Large intestine (tissue), 3 donors: ENCODE results near the gene PHKA1. TPM values are rescaled to one million over a fixed set of nuclear protein-coding genes. Genes with fewer than 3 reads are reported as not detected.

Experiments used
- DNase-seq, 2 donors: peaks; one replicate each; pipeline versions ENCODE4 v3.0.0 to v3.0.0-alpha.2; 2013
- H3K27ac ChIP-seq: one replicate; pipeline ENCODE4 v1.5.1; 2013; ENCODE audit warnings: low read length
- H3K27me3 ChIP-seq: 2 replicates; pipeline ENCODE4 v1.6.1; 2013; ENCODE audit warnings: low read length; ENCODE audit not compliant: control insufficient read depth, insufficient read depth
- H3K36me3 ChIP-seq: 2 replicates; pipeline ENCODE4 v1.6.1; 2013; ENCODE audit warnings: low read length; ENCODE audit not compliant: control insufficient read depth, insufficient read depth
- H3K4me1 ChIP-seq: one replicate; pipeline ENCODE4 v1.6.1; 2013; ENCODE audit warnings: low read length; ENCODE audit not compliant: control insufficient read depth, insufficient read depth
- H3K4me3 ChIP-seq: one replicate; pipeline ENCODE4 v1.5.1; 2013; ENCODE audit warnings: low read length
- H3K9me3 ChIP-seq: one replicate; pipeline ENCODE4 v1.6.1; 2013; ENCODE audit warnings: mild to moderate bottlenecking, low read depth, low read length, moderate library complexity; ENCODE audit not compliant: control insufficient read depth
- WGBS: methylation state at CpG from one replicate; pipeline ENCODE4 v1.1.5; 2013; ENCODE audit warnings: low lambda C conversion rate; ENCODE audit not compliant: insufficient coverage; 5-methylcytosine and 5-hydroxymethylcytosine counted together
- polyA plus RNA-seq: library from polyadenylated mRNA; unstranded; fragments of 120-200 nt; gene quantifications from one replicate; pipeline ENCODE4 v1.2.1, GENCODE V29; 2013

PHKA1 gene
- polyA plus RNA-seq, 1 donor, result 0.67 TPM

DNA sequence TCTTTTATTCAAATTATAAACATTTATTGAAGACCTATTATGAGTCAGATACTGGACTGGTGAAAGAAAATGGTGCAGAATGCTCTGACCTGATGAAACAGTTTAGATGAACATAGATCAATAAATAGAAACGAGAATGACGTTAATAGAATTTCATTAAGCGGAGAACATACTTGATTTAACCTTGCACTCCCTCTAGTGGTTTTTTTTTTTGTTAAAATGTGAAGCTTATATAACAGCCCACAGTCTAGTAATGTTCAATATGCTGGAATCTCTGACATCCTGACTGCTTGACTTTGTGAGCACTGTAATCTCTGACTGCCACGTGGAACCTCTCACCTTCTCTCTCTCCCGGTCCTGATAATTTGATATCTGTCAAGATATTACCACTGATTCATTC, 173.8 kb downstream of the PHKA1 start:
- H3K27me3 ChIP-seq, result no peaks in the 10 kb centered on the region
- DNase-seq, result no peak
- WGBS, result 0% methylated on average over 1 of the region's 5 CpGs

DNA sequence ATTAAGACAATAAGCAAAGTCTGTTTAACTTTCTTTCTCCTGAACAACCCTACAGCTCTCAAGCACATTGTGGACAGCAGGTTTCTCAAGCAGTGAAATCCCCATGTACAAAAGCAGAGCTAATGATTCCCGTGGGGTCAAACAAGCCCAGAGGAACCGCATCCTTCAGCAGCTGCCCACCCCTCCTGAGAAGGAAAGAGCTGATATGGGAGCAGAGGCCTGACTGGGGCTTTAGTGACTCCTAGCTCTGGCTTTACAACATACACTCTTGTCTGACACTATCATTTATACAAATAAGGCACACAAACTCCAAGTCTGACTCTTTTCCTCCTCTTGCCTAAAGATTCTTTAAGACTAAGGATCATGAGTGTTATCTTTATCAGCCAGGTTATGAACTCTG, 174.3 kb downstream of the PHKA1 start:
- Histone ChIP-seq H3K36me3 (peaks cover 2% of the 10 kb centered on the region), H3K9me3 (no peaks in the 10 kb centered on the region), H3K4me1 (no peaks in the 10 kb centered on the region), H3K4me3 (no peak overlapping the region), H3K27ac (no peak overlapping the region), H3K27me3 (no peaks in the 10 kb centered on the region)
- no peak for DNase-seq
- no CpG with 5 or more reads among the region's 2 CpGs for WGBS

More for the DNA sequence above, 173.8 kb downstream of the PHKA1 start:
- H3K4me3 ChIP-seq, result no peak overlapping the region
- H3K4me1 ChIP-seq, result no peaks in the 10 kb centered on the region
- no peak overlapping the region for H3K27ac ChIP-seq
- H3K9me3 ChIP-seq, result no peaks in the 10 kb centered on the region
- H3K36me3 ChIP-seq, result peaks cover 2% of the 10 kb centered on the region

DNA sequence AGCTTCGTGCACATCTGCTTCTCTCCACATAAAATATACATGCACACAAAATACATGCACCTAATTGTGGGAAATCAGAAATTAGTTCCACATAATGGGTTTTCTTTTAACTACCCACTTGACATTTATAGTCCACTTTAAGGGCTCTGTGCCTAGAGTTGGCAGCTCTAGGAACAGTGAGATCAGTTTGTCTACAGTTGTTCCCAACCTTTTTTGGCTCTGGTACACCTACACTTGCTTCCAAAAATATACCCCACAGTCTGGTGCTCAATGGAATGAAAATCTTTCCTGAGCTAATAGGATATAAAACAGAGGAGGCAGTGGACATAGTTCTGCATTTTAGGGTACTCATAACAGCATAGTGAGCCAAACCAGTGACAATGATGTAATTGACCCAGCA, 177.6 kb downstream of the PHKA1 start:
- no peak overlapping the region for H3K27ac ChIP-seq
- no CpG with 5 or more reads among the region's 1 CpG for WGBS
- no peaks in the 10 kb centered on the region for H3K4me1 ChIP-seq
- no peaks in the 10 kb centered on the region for H3K27me3 ChIP-seq
- no peaks in the 10 kb centered on the region for H3K36me3 ChIP-seq
- no peak overlapping the region for H3K4me3 ChIP-seq
- H3K9me3 ChIP-seq, result no peaks in the 10 kb centered on the region
- no peak for DNase-seq

DNA sequence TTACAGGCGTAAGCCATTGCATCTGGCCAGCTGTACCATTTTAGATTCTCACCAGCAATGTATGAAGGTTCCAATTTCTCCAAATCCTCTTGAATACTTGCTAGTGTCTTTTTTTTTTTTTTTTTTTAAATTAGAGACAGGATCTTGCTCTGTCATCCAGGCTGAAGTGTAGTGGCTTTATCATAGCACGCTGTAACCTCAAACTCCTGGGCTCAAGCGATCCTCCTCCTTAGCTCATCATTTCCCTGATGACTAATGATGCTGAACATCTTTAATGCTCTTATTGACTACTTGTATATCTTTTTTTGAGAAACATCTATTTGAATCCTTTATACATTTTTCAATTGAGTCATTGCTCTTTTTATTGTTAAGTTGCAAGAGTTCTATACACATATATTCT, 181.7 kb downstream of the PHKA1 start:
- no peak for DNase-seq
- no peaks in the 10 kb centered on the region for H3K36me3 ChIP-seq
- no CpG with 5 or more reads among the region's 3 CpGs for WGBS
- no peak overlapping the region for H3K27ac ChIP-seq
- no peaks in the 10 kb centered on the region for H3K9me3 ChIP-seq
- H3K4me1 ChIP-seq, result no peaks in the 10 kb centered on the region
- H3K4me3 ChIP-seq, result no peak overlapping the region
- no peaks in the 10 kb centered on the region for H3K27me3 ChIP-seq

Other genes starting within 250 kb of the PHKA1 start
- gene HDAC8, start 141.5 kb downstream of the PHKA1 start, polyA plus RNA-seq, result 26.5 TPM
- gene DMRTC1B, start 62.6 kb upstream of the PHKA1 start, polyA plus RNA-seq, result 1.5 TPM
- not detected for gene FAM236B, start 68.4 kb upstream of the PHKA1 start, polyA plus RNA-seq
- not detected for gene FAM236D, start 93.9 kb upstream of the PHKA1 start, polyA plus RNA-seq
- not detected for gene FAM236C, start 198.3 kb upstream of the PHKA1 start, polyA plus RNA-seq
- gene FAM236A, start 223.9 kb upstream of the PHKA1 start, polyA plus RNA-seq, result not detected
- not detected for gene DMRTC1, start 229.5 kb upstream of the PHKA1 start, polyA plus RNA-seq